NB4 (cell line): ENCODE measurements around the gene SERTAD4.

Source experiments
- DNase-seq: peaks from one replicate; pipeline ENCODE4 v3.0.0; 2010; ENCODE audit warnings: low read depth
- H3K4me3 ChIP-seq: one replicate; pipeline ENCODE4 v1.5.1; 2011; ENCODE audit warnings: mild to moderate bottlenecking, low read depth, low read length, moderate library complexity
- CTCF ChIP-seq: IDR thresholded peaks from one replicate; pipeline ENCODE4 v1.5.1; 2012; ENCODE audit warnings: low read depth, low read length
- MAX ChIP-seq: IDR thresholded peaks from 2 replicates; pipeline ENCODE4 v1.6.1; 2011; ENCODE audit warnings: low read depth, low read length
- MYC ChIP-seq: IDR thresholded peaks from 2 replicates; pipeline ENCODE4 v1.6.1; 2011; ENCODE audit warnings: low read depth, low read length
- POLR2A ChIP-seq: IDR thresholded peaks from 2 replicates; pipeline ENCODE4 v1.6.1; 2011; ENCODE audit warnings: mild to moderate bottlenecking; ENCODE audit not compliant: insufficient read length; ENCODE audit errors: extremely low read depth

Gene SERTAD4

DNA sequence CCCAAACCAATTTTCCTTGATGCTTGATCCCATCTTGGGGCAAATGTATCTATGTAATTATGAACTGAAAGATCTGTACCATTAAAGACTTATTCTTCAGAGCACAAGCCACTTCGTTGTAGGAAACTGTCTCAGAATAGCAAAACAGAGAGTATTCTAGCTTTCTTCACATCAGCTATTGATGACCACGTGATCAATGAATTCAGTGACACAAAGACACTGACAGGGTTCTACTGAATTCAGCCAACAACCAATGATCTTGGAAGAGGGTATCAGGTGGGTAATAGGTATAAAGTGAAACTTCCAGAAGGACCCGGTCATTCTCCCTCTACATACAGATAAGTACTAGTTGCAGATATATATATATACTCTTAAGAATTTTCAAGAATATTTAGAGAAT lies 33.8 kb upstream of the SERTAD4 start:
- H3K4me3 ChIP-seq, result no peak overlapping the region
- no peak for TF ChIP-seq MAX
- TF ChIP-seq CTCF, result no peak
- no peak for TF ChIP-seq POLR2A
- TF ChIP-seq MYC, result no peak
- DNase-seq, result no peak

GRCh38 chr1:210200124-210200736 lies 32.4 kb upstream of the SERTAD4 start:
- DNase-seq, result no peak
- TF ChIP-seq MYC, result no peak
- no peak for TF ChIP-seq MAX
- TF ChIP-seq CTCF, result no peak
- TF ChIP-seq POLR2A, result no peak
- H3K4me3 ChIP-seq, result no peak overlapping the region

GRCh38 chr1:210201681-210202080 lies 30.9 kb upstream of the SERTAD4 start:
- TF ChIP-seq POLR2A (no peak), MAX (no peak), MYC (no peak), CTCF (no peak)
- no peak for DNase-seq
- no peak overlapping the region for H3K4me3 ChIP-seq

DNA sequence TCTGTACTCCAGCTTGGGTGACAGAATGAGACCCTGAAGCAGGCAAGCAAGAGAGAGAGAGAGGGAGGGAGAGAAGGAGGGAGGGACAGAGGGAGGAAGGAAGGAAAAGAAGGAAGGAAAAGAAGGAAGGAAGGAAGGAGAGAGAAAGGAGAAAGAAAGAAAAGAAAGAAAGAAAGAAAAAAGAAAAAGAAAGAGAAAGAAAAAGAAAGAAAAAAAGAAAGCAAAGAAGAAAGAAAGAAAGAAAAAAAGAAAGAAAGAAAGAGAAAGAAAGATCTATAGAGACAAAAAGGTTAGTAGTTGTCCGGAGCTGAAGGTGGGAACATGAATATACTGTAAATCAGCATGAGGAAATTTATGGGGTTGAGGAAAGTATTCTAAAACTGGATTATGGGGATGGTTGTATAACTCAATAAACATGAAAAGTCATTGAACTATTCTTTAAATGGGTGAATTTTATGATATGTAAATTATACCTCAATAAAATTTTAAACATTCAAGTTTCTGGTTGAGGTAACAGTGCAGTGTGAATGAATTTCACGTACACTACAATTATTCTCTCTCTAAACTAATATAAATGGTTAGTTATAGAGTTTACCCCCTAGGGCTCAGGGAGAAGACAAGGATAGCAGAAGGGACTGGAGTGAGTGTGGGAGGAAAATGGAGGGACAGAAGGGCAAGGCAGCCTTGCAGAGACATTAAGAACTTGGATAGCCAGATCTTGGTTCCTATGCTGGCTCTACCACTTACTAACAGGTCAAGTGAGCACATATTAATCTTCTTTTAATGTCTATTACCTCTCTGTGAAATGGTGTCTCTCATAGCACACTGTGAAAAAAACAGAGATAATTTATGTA lies 24.8 kb upstream of the SERTAD4 start:
- no peak overlapping the region for H3K4me3 ChIP-seq
- no peak for DNase-seq
- TF ChIP-seq CTCF (no peak), POLR2A (no peak), MYC (no peak), MAX (no peak)

DNA sequence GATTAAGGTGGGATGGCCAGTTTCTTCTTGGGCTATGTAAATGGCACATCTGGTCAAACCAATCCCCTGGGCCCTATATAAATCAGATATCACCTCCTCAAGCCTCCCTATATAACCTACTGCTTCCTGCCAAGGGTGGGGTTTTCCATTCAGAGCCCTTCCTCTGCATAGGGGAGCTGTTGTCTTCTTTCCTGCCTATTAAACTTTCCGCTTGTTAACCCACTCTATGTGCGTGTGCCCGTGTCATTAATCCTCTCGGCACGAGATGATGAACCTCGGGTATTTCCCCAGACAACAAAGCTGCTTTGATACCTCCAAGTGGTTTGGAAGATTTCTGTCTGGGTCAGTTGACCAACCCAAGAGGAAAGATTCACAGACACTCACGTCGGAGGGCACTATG lies 19.3 kb upstream of the SERTAD4 start:
- DNase-seq, result no peak
- H3K4me3 ChIP-seq, result no peak overlapping the region
- TF ChIP-seq POLR2A, result no peak
- no peak for TF ChIP-seq MYC
- TF ChIP-seq MAX, result no peak
- no peak for TF ChIP-seq CTCF
